H9 (cell line): Measurements from ENCODE around the gene GNPAT. TPM values are rescaled to one million over a fixed set of nuclear protein-coding genes. Genes with fewer than 3 reads are reported as not detected.

Source experiments
- DNase-seq: peaks from one replicate; pipeline ENCODE4 v3.0.0-alpha.2; 2017
- H2AFZ ChIP-seq: one replicate; pipeline ENCODE4 v1.6.1; 2013; ENCODE audit warnings: mild to moderate bottlenecking, low read length, control low read depth, moderate library complexity
- H2AK5ac ChIP-seq: 2 replicates; pipeline ENCODE4 v1.6.1; 2013; ENCODE audit warnings: low read length, control low read depth, mixed read lengths; ENCODE audit not compliant: insufficient read length
- H2BK120ac ChIP-seq: one replicate; pipeline ENCODE4 v1.6.1; 2013; ENCODE audit warnings: low read depth, mild to moderate bottlenecking, low read length, control low read depth, inconsistent platforms; ENCODE audit not compliant: poor library complexity, severe bottlenecking
- H2BK12ac ChIP-seq: 2 replicates; pipeline ENCODE4 v1.6.1; 2013; ENCODE audit warnings: low read length, control low read depth, mixed read lengths, low read depth; ENCODE audit not compliant: insufficient read length
- H2BK15ac ChIP-seq: 2 replicates; pipeline ENCODE4 v1.6.1; 2013; ENCODE audit warnings: low read depth, low read length, control low read depth
- H2BK20ac ChIP-seq: one replicate; pipeline ENCODE4 v1.6.1; 2013; ENCODE audit warnings: low read depth, mild to moderate bottlenecking, low read length, control low read depth, inconsistent platforms; ENCODE audit not compliant: poor library complexity, severe bottlenecking
- H2BK5ac ChIP-seq: 2 replicates; pipeline ENCODE4 v1.6.1; 2013; ENCODE audit warnings: low read length, control low read depth, mixed read lengths; ENCODE audit not compliant: insufficient read length
- H3K14ac ChIP-seq: 2 replicates; pipeline ENCODE4 v1.6.1; 2013; ENCODE audit warnings: low read length, control low read depth; ENCODE audit not compliant: insufficient read depth
- H3K18ac ChIP-seq: 2 replicates; pipeline ENCODE4 v1.6.1; 2013; ENCODE audit warnings: low read depth, mild to moderate bottlenecking, mixed read lengths, low read length, control low read depth; ENCODE audit not compliant: insufficient read length
- H3K23ac ChIP-seq: 2 replicates; pipeline ENCODE4 v1.6.1; 2013; ENCODE audit warnings: low read length, control low read depth, mixed read lengths, low read depth; ENCODE audit not compliant: insufficient read length
- H3K23me2 ChIP-seq: 2 replicates; pipeline ENCODE4 v1.6.1; 2013; ENCODE audit warnings: low read depth, mild to moderate bottlenecking, mixed read lengths, low read length, control low read depth; ENCODE audit not compliant: insufficient read length, poor library complexity, severe bottlenecking
- H3K27ac ChIP-seq: 2 replicates; pipeline ENCODE4 v1.5.1; 2013; ENCODE audit warnings: low read length, control low read depth, mixed read lengths, low read depth; ENCODE audit not compliant: insufficient read length
- H3K27me3 ChIP-seq: 2 replicates; pipeline ENCODE4 v1.6.1; 2013; ENCODE audit warnings: low read length, control low read depth, inconsistent platforms; ENCODE audit not compliant: insufficient read depth
- H3K4ac ChIP-seq: 2 replicates; pipeline ENCODE4 v1.6.1; 2013; ENCODE audit warnings: low read depth, mild to moderate bottlenecking, control low read depth, inconsistent platforms, low read length, moderate library complexity
- H3K4me1 ChIP-seq: 2 replicates; pipeline ENCODE4 v1.6.1; 2013; ENCODE audit warnings: low read length, control low read depth, inconsistent platforms; ENCODE audit not compliant: insufficient read depth
- H3K4me2 ChIP-seq: 2 replicates; pipeline ENCODE4 v1.6.1; 2013; ENCODE audit warnings: low read length, control low read depth, mixed read lengths; ENCODE audit not compliant: insufficient read length, insufficient read depth
- H3K56ac ChIP-seq: 2 replicates; pipeline ENCODE4 v1.6.1; 2013; ENCODE audit warnings: low read depth, mild to moderate bottlenecking, mixed read lengths, low read length, control low read depth; ENCODE audit not compliant: insufficient read length
- H3K79me1 ChIP-seq: 2 replicates; pipeline ENCODE4 v1.6.1; 2013; ENCODE audit warnings: low read depth, mild to moderate bottlenecking, moderate library complexity, low read length, control low read depth, inconsistent platforms; ENCODE audit not compliant: insufficient read depth, poor library complexity, severe bottlenecking
- H3K79me2 ChIP-seq: 2 replicates; pipeline ENCODE4 v1.6.1; 2013; ENCODE audit warnings: low read length, control low read depth, inconsistent platforms; ENCODE audit not compliant: insufficient read depth
- H3K9ac ChIP-seq: 2 replicates; pipeline ENCODE4 v1.6.1; 2013; ENCODE audit warnings: low read length, control low read depth, mixed read lengths; ENCODE audit not compliant: insufficient read length; ENCODE audit errors: extremely low read depth
- H3K9me3 ChIP-seq: one replicate; pipeline ENCODE4 v1.6.1; 2013; ENCODE audit warnings: low read depth, low read length, inconsistent platforms; ENCODE audit not compliant: control insufficient read depth
- H3T11ph ChIP-seq: one replicate; pipeline ENCODE4 v1.6.1; 2013; ENCODE audit warnings: mild to moderate bottlenecking, low read length, control low read depth, inconsistent platforms
- H4K20me1 ChIP-seq: one replicate; pipeline ENCODE4 v1.6.1; 2013; ENCODE audit not compliant: control insufficient read depth, insufficient read length, insufficient read depth
- H4K5ac ChIP-seq: 2 replicates; pipeline ENCODE4 v1.6.1; 2013; ENCODE audit warnings: low read depth, mild to moderate bottlenecking, mixed read lengths, low read length, control low read depth; ENCODE audit not compliant: insufficient read length
- H4K8ac ChIP-seq: replicated peaks from 2 replicates; pipeline ENCODE4 v1.6.1; 2013; ENCODE audit warnings: low read length, control low read depth, mixed read lengths, low read depth; ENCODE audit not compliant: insufficient read length
- H4K91ac ChIP-seq: 2 replicates; pipeline ENCODE4 v1.6.1; 2013; ENCODE audit warnings: low read depth, mild to moderate bottlenecking, moderate library complexity, mixed read lengths, low read length, control low read depth; ENCODE audit not compliant: insufficient read length
- H3K27ac Mint-ChIP-seq, 3 experiments: 2 replicates in 2 of 3; 3 replicates in 1 of 3; pipeline ENCODE4 v1.8.0; 2020 to 2021; ENCODE audit warnings: mixed read lengths in 3 of 3, mild to moderate bottlenecking in 1 of 3, moderate library complexity in 1 of 3
- H3K27me3 Mint-ChIP-seq: 2 replicates; pipeline ENCODE4 v1.8.0; 2021; ENCODE audit warnings: low read depth, mild to moderate bottlenecking, moderate library complexity, mixed read lengths
- H3K36me3 Mint-ChIP-seq, 3 experiments: 2 replicates in 2 of 3; 3 replicates in 1 of 3; pipeline ENCODE4 v1.8.0; 2020 to 2021; ENCODE audit warnings: low read depth in 3 of 3, mixed read lengths in 3 of 3; ENCODE audit not compliant: insufficient read depth in 1 of 3
- H3K4me1 Mint-ChIP-seq, 2 experiments: 2 replicates each; pipeline ENCODE4 v1.8.0; 2020; ENCODE audit warnings: mixed read lengths in 2 of 2
- H3K4me3 Mint-ChIP-seq, 2 experiments: 2 replicates in 1 of 2; 3 replicates in 1 of 2; pipeline ENCODE4 v1.8.0; 2020 to 2021; ENCODE audit warnings: mild to moderate bottlenecking in 2 of 2, mixed read lengths in 2 of 2, moderate library complexity in 1 of 2
- H3K9me3 Mint-ChIP-seq, 2 experiments: 2 replicates in 1 of 2; 3 replicates in 1 of 2; pipeline ENCODE4 v1.8.0; 2020; ENCODE audit warnings: mild to moderate bottlenecking in 2 of 2, mixed read lengths in 2 of 2, moderate library complexity in 1 of 2
- CTCF ChIP-seq: fragments of 200-600 bp; sonication (generic); conservative IDR thresholded peaks from 3 replicates; pipeline ENCODE4 v1.8.0; 2021; ENCODE audit warnings: antibody characterized with exemption, mild to moderate bottlenecking
- WGBS: extraction: QIAGEN DNeasy Blood & Tissue Kit; methylation state at CpG from one replicate; pipeline ENCODE4 v1.1.7; 2013; ENCODE audit warnings: missing lambda C conversion rate, low lambda C conversion rate, mixed read lengths; ENCODE audit not compliant: insufficient read length; ENCODE audit errors: extremely low coverage; 5-methylcytosine and 5-hydroxymethylcytosine counted together
- total RNA-seq: library from RNA; stranded (reverse); gene quantifications from 2 replicates; pipeline ENCODE4 v1.2.1, GENCODE V29; 2021

GNPAT gene
- total RNA-seq, 1 experiment from 2014 or later = 38.1 TPM

DNA sequence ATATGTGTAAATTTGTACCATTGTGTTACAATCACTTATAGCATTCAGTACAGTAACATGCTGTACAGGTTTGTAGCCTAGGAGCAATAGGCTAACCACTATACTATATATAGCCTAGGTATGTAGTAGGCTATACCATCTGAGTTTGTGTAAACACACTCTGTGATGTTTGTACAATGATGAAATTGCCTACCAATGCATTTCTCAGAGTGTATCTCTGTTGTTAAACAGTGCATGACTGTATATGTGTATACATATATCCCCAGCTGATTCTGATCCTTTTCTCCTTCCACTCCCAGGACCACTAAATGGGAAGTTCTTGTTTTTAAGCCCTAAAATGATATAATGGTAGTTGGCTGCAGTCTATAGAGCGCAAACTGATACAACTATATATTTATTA lies 7.8 kb downstream of the GNPAT start:
- Histone ChIP-seq H3T11ph (no peak overlapping the region), H3K79me2 (peaks cover 4% of the 10 kb centered on the region), H3K27me3 (no peaks in the 10 kb centered on the region), H3K4me1 (no peaks in the 10 kb centered on the region), H3K79me1 (no peaks in the 10 kb centered on the region), H4K5ac (no peak overlapping the region), H3K27ac (no peak overlapping the region), H3K56ac (no peak overlapping the region), H2BK15ac (no peak overlapping the region), H3K23ac (no peak overlapping the region), H3K9ac (no peak overlapping the region), H3K4me2 (no peak overlapping the region), H4K91ac (no peak overlapping the region), H2BK120ac (no peak overlapping the region), H3K14ac (no peak overlapping the region), H3K18ac (no peak overlapping the region), H2BK20ac (no peak overlapping the region), H3K4ac (no peak overlapping the region), H2AK5ac (no peak overlapping the region), H3K9me3 (no peaks in the 10 kb centered on the region), H4K8ac (no peak overlapping the region), H2BK5ac (no peak overlapping the region), H2BK12ac (no peak overlapping the region), H2AFZ (no peak overlapping the region), H3K23me2 (no peaks in the 10 kb centered on the region), H4K20me1 (no peaks in the 10 kb centered on the region)
- Mint-ChIP-seq H3K4me3 (no peak overlapping the region), H3K4me1 (no peaks in the 10 kb centered on the region), H3K36me3 (peaks cover 0 to 16% (median 16%) of the 10 kb centered on the region in 3 experiments; a peak in 6 of 7 replicates), H3K27me3 (no peaks in the 10 kb centered on the region), H3K27ac (no peak overlapping the region), H3K9me3 (no peaks in the 10 kb centered on the region)
- TF ChIP-seq CTCF = no peak
- WGBS = no CpG with 5 or more reads among the region's 1 CpG
- no peak for DNase-seq
